Astrocyte (in vitro differentiated cells and primary cell): ENCODE results near the gene RRP12.

Experiments used
- CTCF ChIP-seq: IDR thresholded peaks from 2 replicates; pipeline ENCODE4 v1.5.1; 2011; ENCODE audit warnings: low read depth, mild to moderate bottlenecking, inconsistent platforms, low read length, moderate library complexity; ENCODE audit not compliant: insufficient read depth
- EZH2 ChIP-seq: IDR thresholded peaks from 2 replicates; pipeline ENCODE4 v1.6.1; 2012; ENCODE audit warnings: mild to moderate bottlenecking, low read length, inconsistent platforms; ENCODE audit not compliant: insufficient read depth

GRCh38 chr10:97320480-97321031 is 80.6 kb downstream of the RRP12 start:
- TF ChIP-seq CTCF (no peak), EZH2 (peak; percentile 82)
